ENCODE data around the gene ANO3.

The ANO3 gene

GRCh38 chr11:26649884-26650283, 318.0 kb downstream of the ANO3 start:
- DNase-seq = no peak

- no peak for DNase-seq
Measured at GRCh38 chr11:26651916-26652315, 320.0 kb downstream of the ANO3 start.

- DNase-seq = no peak
Measured at GRCh38 chr11:26655287-26655686, 323.4 kb downstream of the ANO3 start.

- no peak for DNase-seq
Measured at GRCh38 chr11:26662916-26663315, 331.0 kb downstream of the ANO3 start.

- DNase-seq = no peak
Measured at GRCh38 chr11:26665036-26665435, 333.1 kb downstream of the ANO3 start.

GRCh38 chr11:26665946-26666345, 334.0 kb downstream of the ANO3 start:
- no peak for DNase-seq

GRCh38 chr11:26675233-26675928, 343.5 kb downstream of the ANO3 start:
- no peak for DNase-seq

GRCh38 chr11:26676641-26677040, 344.7 kb downstream of the ANO3 start:
- no peak for DNase-seq

GRCh38 chr11:26677566-26677965, 345.6 kb downstream of the ANO3 start:
- no peak for DNase-seq

- DNase-seq = no peak
Measured at GRCh38 chr11:26687351-26687750, 355.4 kb downstream of the ANO3 start.

GRCh38 chr11:26688701-26689100, 356.8 kb downstream of the ANO3 start:
- no peak for DNase-seq

- DNase-seq = no peak
Measured at GRCh38 chr11:26696330-26696729, 364.4 kb downstream of the ANO3 start.

GRCh38 chr11:26698224-26698623, 366.3 kb downstream of the ANO3 start:
- no peak for DNase-seq

GRCh38 chr11:26700574-26701235, 368.8 kb downstream of the ANO3 start:
- no peak for DNase-seq

GRCh38 chr11:26702406-26702805, 370.5 kb downstream of the ANO3 start:
- no peak for DNase-seq

- no peak for DNase-seq
Measured at GRCh38 chr11:26703411-26704191, 371.7 kb downstream of the ANO3 start.

GRCh38 chr11:26704249-26704648, 372.3 kb downstream of the ANO3 start:
- DNase-seq = no peak

- no peak for DNase-seq
Measured at GRCh38 chr11:26706181-26706580, 374.3 kb downstream of the ANO3 start.

GRCh38 chr11:26708736-26709456, 377.0 kb downstream of the ANO3 start:
- no peak for DNase-seq

- no peak for DNase-seq
Measured at GRCh38 chr11:26710489-26710888, 378.6 kb downstream of the ANO3 start.

GRCh38 chr11:26712497-26712896, 380.6 kb downstream of the ANO3 start:
- no peak for DNase-seq

Measured in activated gamma-delta T cell treated with Interleukin-2 at 50 U/mL for 16 hours (primary cell).